Cerebellar cortex (tissue), 1 donor: ENCODE results near the gene SLC19A1.
A peak's percentile ranks its signal among the peaks of the same experiment; 100 is the strongest.

Source experiments
- DNase-seq: peaks from one replicate; pipeline ENCODE4 v3.0.0-alpha.2; 2015; ENCODE audit warnings: low spot score

SLC19A1 gene

GRCh38 chr21:45466330-45467220 is 75.7 kb downstream of the SLC19A1 start:
- no peak for DNase-seq

- no peak for DNase-seq
Observed at GRCh38 chr21:45465611-45466329, 76.5 kb downstream of the SLC19A1 start.

- no peak for DNase-seq
Observed at GRCh38 chr21:45465105-45465504, 77.1 kb downstream of the SLC19A1 start.

GRCh38 chr21:45464309-45464708 is 77.9 kb downstream of the SLC19A1 start:
- DNase-seq = no peak

- DNase-seq = no peak
Observed at GRCh38 chr21:45463871-45464270, 78.4 kb downstream of the SLC19A1 start.

- DNase-seq = no peak
Observed at GRCh38 chr21:45461806-45462341, 80.4 kb downstream of the SLC19A1 start.

- no peak for DNase-seq
Observed at GRCh38 chr21:45461369-45461750, 80.9 kb downstream of the SLC19A1 start.

GRCh38 chr21:45460611-45461368 is 81.5 kb downstream of the SLC19A1 start:
- DNase-seq = no peak

- DNase-seq = no peak
Observed at GRCh38 chr21:45460011-45460565, 82.2 kb downstream of the SLC19A1 start.

- no peak for DNase-seq
Observed at GRCh38 chr21:45459171-45460010, 82.8 kb downstream of the SLC19A1 start.

GRCh38 chr21:45458281-45459170 is 83.7 kb downstream of the SLC19A1 start:
- no peak for DNase-seq

- no peak for DNase-seq
Observed at GRCh38 chr21:45457832-45458172, 84.4 kb downstream of the SLC19A1 start.

- DNase-seq = no peak
Observed at GRCh38 chr21:45457161-45457831, 84.9 kb downstream of the SLC19A1 start.

- DNase-seq = no peak
Observed at GRCh38 chr21:45456584-45457160, 85.6 kb downstream of the SLC19A1 start.

GRCh38 chr21:45455674-45456583 is 86.3 kb downstream of the SLC19A1 start:
- no peak for DNase-seq

GRCh38 chr21:45454926-45455673 is 87.1 kb downstream of the SLC19A1 start:
- peak; percentile 30 for DNase-seq
